Lower lobe of right lung (tissue), 2 donors: ENCODE measurements around the gene JPH3. TPM values are rescaled to one million over a fixed set of nuclear protein-coding genes. Genes with fewer than 3 reads are reported as not detected.
A peak's percentile ranks its signal among the peaks of the same experiment; 100 is the strongest.
"Not testable (repeated sequence)": the region's sequence is repeated elsewhere in the genome, so short reads cannot be mapped to it uniquely, and the experiment has no call there.

Experiments used
- ATAC-seq, 2 donors: fragments of 200-7000 bp; cut with Tn5 transposase; one replicate each; pipeline ENCODE4 v1.9.1; 2020 to 2022; ENCODE audit warnings: mild to moderate bottlenecking in 2 of 2, moderate library complexity in 2 of 2
- DNase-seq: peaks from one replicate; pipeline ENCODE4 v3.0.0-alpha.2; 2020
- H3K27ac ChIP-seq: fragments of 200-600 bp; one replicate; pipeline ENCODE4 v1.8.0; 2022
- H3K27me3 ChIP-seq: fragments of 200-600 bp; one replicate; pipeline ENCODE4 v1.8.0; 2022; ENCODE audit warnings: low read depth
- H3K36me3 ChIP-seq: fragments of 200-600 bp; one replicate; pipeline ENCODE4 v1.8.0; 2022; ENCODE audit warnings: mild to moderate bottlenecking
- H3K4me1 ChIP-seq: fragments of 200-600 bp; one replicate; pipeline ENCODE4 v1.8.0; 2022
- H3K4me3 ChIP-seq: fragments of 200-600 bp; one replicate; pipeline ENCODE4 v1.8.0; 2022; ENCODE audit warnings: mild to moderate bottlenecking
- H3K9me3 ChIP-seq: fragments of 200-600 bp; one replicate; pipeline ENCODE4 v1.8.0; 2022
- CTCF ChIP-seq: fragments of 200-600 bp; IDR thresholded peaks from one replicate; pipeline ENCODE4 v1.8.0; 2022; ENCODE audit warnings: antibody characterized with exemption, mild to moderate bottlenecking
- intact Hi-C: fragments of 100-400 bp; cut with DNase I; formaldehyde crosslinking; loops from one replicate; pipeline ENCODE4 v1.11.0; 2022
- total RNA-seq: library from RNA; stranded (reverse); fragmentation: NEBNext Ultra II Directional; extraction: Animal tissue kit (Norgen Biotek cat#: 25700); gene quantifications from one replicate; pipeline ENCODE4 v1.2.1, GENCODE V29; 2021
- donor health status: DM: no; HTN: yes; CAD: no; lungs with severe emphysema.

Gene JPH3
- total RNA-seq, 1 donor from 2014 or later = 0.12 TPM

- ATAC-seq = no peak
- DNase-seq = no peak
These were observed 76.3 kb downstream of the JPH3 start for GRCh38 chr16:87678618-87679017.

GRCh38 chr16:87679593-87680271, 77.4 kb downstream of the JPH3 start:
- ATAC-seq = peak; percentile 10 to 18
- Histone ChIP-seq H3K27ac (no peak overlapping the region), H3K27me3 (peaks cover 24% of the 10 kb centered on the region), H3K36me3 (no peaks in the 10 kb centered on the region), H3K4me3 (no peak overlapping the region), H3K9me3 (no peaks in the 10 kb centered on the region), H3K4me1 (no peaks in the 10 kb centered on the region)
- DNase-seq = no peak
- TF ChIP-seq CTCF = no peak
- intact Hi-C loops = no loop called here

More at GRCh38 chr16:87678618-87679017, 76.3 kb downstream of the JPH3 start:
- Histone ChIP-seq H3K36me3 (no peaks in the 10 kb centered on the region), H3K27me3 (peaks cover 15% of the 10 kb centered on the region), H3K9me3 (no peaks in the 10 kb centered on the region), H3K4me1 (no peaks in the 10 kb centered on the region), H3K27ac (no peak overlapping the region), H3K4me3 (no peak overlapping the region)
- intact Hi-C loops = no loop called here
- no peak for TF ChIP-seq CTCF

- no peaks in the 10 kb centered on the region for H3K4me1 ChIP-seq
- ATAC-seq = no peak
- no peak overlapping the region for H3K27ac ChIP-seq
- no peak for TF ChIP-seq CTCF
- no peaks in the 10 kb centered on the region for H3K9me3 ChIP-seq
- H3K4me3 ChIP-seq = no peak overlapping the region
- intact Hi-C loops = no loop called here
- peaks cover 28% of the 10 kb centered on the region for H3K27me3 ChIP-seq
- no peaks in the 10 kb centered on the region for H3K36me3 ChIP-seq
- DNase-seq = no peak
These were observed 78.0 kb downstream of the JPH3 start for GRCh38 chr16:87680272-87680644.

GRCh38 chr16:87681051-87681602, 78.8 kb downstream of the JPH3 start:
- ATAC-seq, H3K4me1 ChIP-seq, H3K36me3 ChIP-seq, H3K9me3 ChIP-seq, H3K4me3 ChIP-seq, intact Hi-C loops, DNase-seq, H3K27ac ChIP-seq: not testable (repeated sequence)
- peaks cover 28% of the 10 kb centered on the region for H3K27me3 ChIP-seq

- intact Hi-C loops = no loop called here
- Histone ChIP-seq H3K4me1 (no peaks in the 10 kb centered on the region), H3K9me3 (no peaks in the 10 kb centered on the region), H3K4me3 (no peak overlapping the region), H3K36me3 (no peaks in the 10 kb centered on the region), H3K27ac (no peak overlapping the region), H3K27me3 (peaks cover 34% of the 10 kb centered on the region)
- ATAC-seq (no peak), DNase-seq (no peak)
- no peak for TF ChIP-seq CTCF
These were observed 79.8 kb downstream of the JPH3 start for GRCh38 chr16:87681981-87682570.

GRCh38 chr16:87682852-87683399, 80.6 kb downstream of the JPH3 start:
- H3K9me3 ChIP-seq = no peaks in the 10 kb centered on the region
- no peak overlapping the region for H3K4me3 ChIP-seq
- no peak overlapping the region for H3K27ac ChIP-seq
- intact Hi-C loops = no loop called here
- H3K4me1 ChIP-seq = no peaks in the 10 kb centered on the region
- H3K27me3 ChIP-seq = peaks cover 36% of the 10 kb centered on the region
- ATAC-seq (no peak), DNase-seq (no peak)
- no peak for TF ChIP-seq CTCF
- no peaks in the 10 kb centered on the region for H3K36me3 ChIP-seq
